SK-N-SH (cell line): Measurements from ENCODE around the gene TICRR. TPM values are rescaled to one million over a fixed set of nuclear protein-coding genes. Genes with fewer than 3 reads are reported as not detected.

Experiments
- CTCF ChIA-PET: fragments of 300-600, 350-600 bp; formaldehyde crosslinking; extraction: SDS; loops from one replicate; lab custom pipeline; 2021; lab: Yijun Ruan, JAX
- POLR2A ChIA-PET: fragments of 350-600 bp; sonication (Branson Sonifier 250); formaldehyde crosslinking; extraction: SDS; loops from one replicate; lab custom pipeline; 2020; ENCODE audit warnings: antibody characterized with exemption, inconsistent platforms; lab: Yijun Ruan, JAX
- DNase-seq: peaks from one replicate; pipeline ENCODE4 v3.0.0; 2012
- H2AFZ ChIP-seq: fragments of 200-600 bp; sonication (generic); 2 replicates; pipeline ENCODE4 v1.8.1; 2016; ENCODE audit warnings: antibody characterized with exemption, mild to moderate bottlenecking, low read depth
- H3F3A ChIP-seq: fragments of 200-600 bp; sonication (generic); replicated peaks from 2 replicates; pipeline ENCODE3; 2016; ENCODE audit warnings: antibody characterized with exemption, mild to moderate bottlenecking; ENCODE audit not compliant: insufficient read depth
- H3K27ac ChIP-seq, 2 experiments: fragments of 200-500 bp in 1 of 2; fragments of 200-600 bp in 1 of 2; sonication (Bioruptor generic) in 1 of 2; sonication (generic), shearing (Covaris generic) in 1 of 2; 2 replicates each; pipeline versions ENCODE4 v1.5.1 to v1.6.1; 2014 to 2016; ENCODE audit warnings: low read depth in 2 of 2, inconsistent platforms in 1 of 2, low read length in 1 of 2, mild to moderate bottlenecking in 1 of 2, mixed read lengths in 1 of 2
- H3K27me3 ChIP-seq: fragments of 200-600 bp; sonication (generic), shearing (Covaris generic); 2 replicates; pipeline ENCODE4 v1.6.1; 2016; ENCODE audit warnings: mixed run types; ENCODE audit not compliant: insufficient read depth
- H3K36me3 ChIP-seq, 2 experiments: fragments of 200-500 bp in 1 of 2; fragments of 200-600 bp in 1 of 2; sonication (Bioruptor generic) in 1 of 2; sonication (generic) in 1 of 2; replicated peaks in 1 of 2; 2 replicates each; pipeline versions ENCODE3 to v1.5.1; 2014 to 2016; ENCODE audit warnings: low read length in 1 of 2, mild to moderate bottlenecking in 1 of 2; ENCODE audit not compliant: insufficient read depth in 2 of 2, control insufficient read depth in 1 of 2
- H3K4me1 ChIP-seq, 2 experiments: fragments of 200-500 bp in 1 of 2; fragments of 200-600 bp in 1 of 2; sonication (Bioruptor generic) in 1 of 2; sonication (generic), shearing (Covaris generic) in 1 of 2; 2 replicates each; pipeline versions ENCODE4 v1.5.1 to v1.6.1; 2014 to 2016; ENCODE audit warnings: low read depth in 1 of 2, low read length in 1 of 2, mixed run types in 1 of 2; ENCODE audit not compliant: insufficient read depth in 2 of 2, control insufficient read depth in 1 of 2
- H3K4me2 ChIP-seq: fragments of 200-600 bp; sonication (generic), shearing (Covaris generic); 2 replicates; pipeline ENCODE4 v1.6.1; 2017; ENCODE audit warnings: mixed run types
- H3K4me3 ChIP-seq, 2 experiments: fragments of 200-500 bp in 1 of 2; fragments of 200-600 bp in 1 of 2; sonication (Bioruptor generic) in 1 of 2; sonication (generic), shearing (Covaris generic) in 1 of 2; 2 replicates each; pipeline versions ENCODE4 v1.5.1 to v1.8.1; 2014 to 2016; ENCODE audit warnings: low read depth in 2 of 2, inconsistent platforms in 1 of 2, low read length in 1 of 2, mild to moderate bottlenecking in 1 of 2, mixed read lengths in 1 of 2, moderate library complexity in 1 of 2
- H3K79me2 ChIP-seq: fragments of 200-600 bp; sonication (generic); 2 replicates; pipeline ENCODE4 v1.8.1; 2017; ENCODE audit warnings: mild to moderate bottlenecking; ENCODE audit not compliant: insufficient read depth
- H3K9ac ChIP-seq: fragments of 200-600 bp; sonication (generic); 2 replicates; pipeline ENCODE4 v1.6.1; 2017; ENCODE audit warnings: mixed run types
- H3K9me2 ChIP-seq: fragments of 200-600 bp; sonication (generic); 2 replicates; pipeline ENCODE4 v1.6.1; 2017; ENCODE audit warnings: mixed run types
- H3K9me3 ChIP-seq: fragments of 200-600 bp; sonication (generic); 2 replicates; pipeline ENCODE4 v1.6.1; 2017; ENCODE audit warnings: mixed run types, mild to moderate bottlenecking, moderate library complexity
- H4K20me1 ChIP-seq: fragments of 200-600 bp; sonication (generic); 2 replicates; pipeline ENCODE4 v1.6.1; 2017; ENCODE audit warnings: mild to moderate bottlenecking, mixed run types; ENCODE audit not compliant: insufficient read depth
- FOSL2 ChIP-seq: IDR thresholded peaks from 2 replicates; pipeline ENCODE4 v1.4.0; 2012; ENCODE audit warnings: low read depth, mild to moderate bottlenecking, moderate library complexity, borderline replicate concordance
- GABPA ChIP-seq: IDR thresholded peaks from 2 replicates; pipeline ENCODE4 v1.4.0; 2012; ENCODE audit warnings: low read depth, mild to moderate bottlenecking
- GATA2 ChIP-seq: sonication (generic); formaldehyde crosslinking; IDR thresholded peaks from 2 replicates; pipeline ENCODE4 v1.5.0; 2020; ENCODE audit warnings: mild to moderate bottlenecking, missing genetic modification reagents
- MEF2A ChIP-seq: IDR thresholded peaks from 2 replicates; pipeline ENCODE4 v1.4.0; 2012; ENCODE audit warnings: low read depth, borderline replicate concordance
- NFIC ChIP-seq: IDR thresholded peaks from 2 replicates; pipeline ENCODE4 v1.4.0; 2012; ENCODE audit warnings: borderline replicate concordance
- POLR2AphosphoS5 ChIP-seq: IDR thresholded peaks from 2 replicates; pipeline ENCODE4 v1.6.1; 2012; ENCODE audit warnings: low read depth, low read length
- SIN3A ChIP-seq: IDR thresholded peaks from 2 replicates; pipeline ENCODE4 v1.6.1; 2012; ENCODE audit warnings: low read depth, mild to moderate bottlenecking, low read length, moderate library complexity, borderline replicate concordance
- TEAD4 ChIP-seq: IDR thresholded peaks from 2 replicates; pipeline ENCODE4 v1.4.0; 2012; ENCODE audit warnings: mild to moderate bottlenecking, borderline replicate concordance; ENCODE audit not compliant: insufficient read depth
- WGBS: methylation state at CpG from one replicate; pipeline ENCODE4 v1.1.6; 2017; ENCODE audit warnings: low lambda C conversion rate; 5-methylcytosine and 5-hydroxymethylcytosine counted together
- polyA plus RNA-seq, 3 experiments: library from polyadenylated mRNA; depleted of rRNA; stranded (reverse); fragments of >200 nt; gene quantifications; 2 replicates each; pipeline ENCODE4 v1.2.3, GENCODE V29; 2012
- TF ChIP-seq, protein P1 (sequence below): IDR thresholded peaks from 2 replicates; pipeline ENCODE4 v1.4.0; 2012; ENCODE audit warnings: low read depth, borderline replicate concordance
- TF ChIP-seq, protein P2 (sequence below): IDR thresholded peaks from 2 replicates; pipeline ENCODE4 v1.4.0; 2012; ENCODE audit warnings: low read depth
- TF ChIP-seq, protein P3 (sequence below): fragments of 150-350 bp; IDR thresholded peaks from 2 replicates; pipeline ENCODE4 v1.6.1; 2016; ENCODE audit warnings: mild to moderate bottlenecking, low read depth, low read length
- TF ChIP-seq, protein P4 (sequence below): IDR thresholded peaks from 2 replicates; pipeline ENCODE4 v1.4.0; 2012; ENCODE audit warnings: low read depth, borderline replicate concordance

The TICRR gene
- polyA plus RNA-seq, 1 of the 3 experiments (the other 2 are of a cell fraction): 3.2 TPM

DNA sequence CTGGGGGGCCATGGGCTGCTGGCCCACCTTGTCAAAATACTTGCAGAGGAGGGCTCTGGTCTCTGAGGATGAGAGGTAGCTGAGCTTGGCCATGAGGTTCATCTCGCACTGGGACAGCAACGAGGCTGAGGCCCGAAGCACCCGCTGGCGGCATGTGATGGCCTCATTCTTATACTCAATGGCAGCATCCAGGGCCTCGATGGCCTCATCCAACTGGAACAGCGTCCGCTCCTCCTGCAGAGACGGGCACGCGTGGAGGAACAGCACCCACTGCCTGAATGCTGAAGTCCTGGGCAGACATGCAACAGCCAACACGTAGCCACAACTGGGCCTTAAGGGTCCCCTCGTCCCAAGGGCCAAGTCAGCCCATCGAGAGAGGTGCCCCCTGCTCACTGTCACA, 55.0 kb downstream of the TICRR start:
- no peaks in the 10 kb centered on the region for H3K79me2 ChIP-seq
- H4K20me1 ChIP-seq: no peaks in the 10 kb centered on the region
- no peaks in the 10 kb centered on the region for H3F3A ChIP-seq
- H2AFZ ChIP-seq: no peak overlapping the region
- H3K9me3 ChIP-seq: no peaks in the 10 kb centered on the region
- POLR2A ChIA-PET: no interaction called here
- H3K4me3 ChIP-seq: no peak overlapping the region
- WGBS: 93% methylated on average over 10 of the region's 14 CpGs
- H3K9me2 ChIP-seq: no peaks in the 10 kb centered on the region
- peaks cover 31 to 75% of the 10 kb centered on the region in 2 experiments for H3K36me3 ChIP-seq
- H3K4me1 ChIP-seq: no peaks in the 10 kb centered on the region
- no peak for DNase-seq
- TF ChIP-seq, protein P1, sequence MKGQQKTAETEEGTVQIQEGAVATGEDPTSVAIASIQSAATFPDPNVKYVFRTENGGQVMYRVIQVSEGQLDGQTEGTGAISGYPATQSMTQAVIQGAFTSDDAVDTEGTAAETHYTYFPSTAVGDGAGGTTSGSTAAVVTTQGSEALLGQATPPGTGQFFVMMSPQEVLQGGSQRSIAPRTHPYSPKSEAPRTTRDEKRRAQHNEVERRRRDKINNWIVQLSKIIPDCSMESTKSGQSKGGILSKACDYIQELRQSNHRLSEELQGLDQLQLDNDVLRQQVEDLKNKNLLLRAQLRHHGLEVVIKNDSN: no peak
- TF ChIP-seq POLR2AphosphoS5 (no peak), MEF2A (no peak), SIN3A (no peak), TEAD4 (no peak), FOSL2 (no peak)
- TF ChIP-seq, protein P2, sequence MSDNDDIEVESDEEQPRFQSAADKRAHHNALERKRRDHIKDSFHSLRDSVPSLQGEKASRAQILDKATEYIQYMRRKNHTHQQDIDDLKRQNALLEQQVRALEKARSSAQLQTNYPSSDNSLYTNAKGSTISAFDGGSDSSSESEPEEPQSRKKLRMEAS: no peak
- TF ChIP-seq, protein P3, sequence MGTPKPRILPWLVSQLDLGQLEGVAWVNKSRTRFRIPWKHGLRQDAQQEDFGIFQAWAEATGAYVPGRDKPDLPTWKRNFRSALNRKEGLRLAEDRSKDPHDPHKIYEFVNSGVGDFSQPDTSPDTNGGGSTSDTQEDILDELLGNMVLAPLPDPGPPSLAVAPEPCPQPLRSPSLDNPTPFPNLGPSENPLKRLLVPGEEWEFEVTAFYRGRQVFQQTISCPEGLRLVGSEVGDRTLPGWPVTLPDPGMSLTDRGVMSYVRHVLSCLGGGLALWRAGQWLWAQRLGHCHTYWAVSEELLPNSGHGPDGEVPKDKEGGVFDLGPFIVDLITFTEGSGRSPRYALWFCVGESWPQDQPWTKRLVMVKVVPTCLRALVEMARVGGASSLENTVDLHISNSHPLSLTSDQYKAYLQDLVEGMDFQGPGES: no peak
- TF ChIP-seq, protein P4, sequence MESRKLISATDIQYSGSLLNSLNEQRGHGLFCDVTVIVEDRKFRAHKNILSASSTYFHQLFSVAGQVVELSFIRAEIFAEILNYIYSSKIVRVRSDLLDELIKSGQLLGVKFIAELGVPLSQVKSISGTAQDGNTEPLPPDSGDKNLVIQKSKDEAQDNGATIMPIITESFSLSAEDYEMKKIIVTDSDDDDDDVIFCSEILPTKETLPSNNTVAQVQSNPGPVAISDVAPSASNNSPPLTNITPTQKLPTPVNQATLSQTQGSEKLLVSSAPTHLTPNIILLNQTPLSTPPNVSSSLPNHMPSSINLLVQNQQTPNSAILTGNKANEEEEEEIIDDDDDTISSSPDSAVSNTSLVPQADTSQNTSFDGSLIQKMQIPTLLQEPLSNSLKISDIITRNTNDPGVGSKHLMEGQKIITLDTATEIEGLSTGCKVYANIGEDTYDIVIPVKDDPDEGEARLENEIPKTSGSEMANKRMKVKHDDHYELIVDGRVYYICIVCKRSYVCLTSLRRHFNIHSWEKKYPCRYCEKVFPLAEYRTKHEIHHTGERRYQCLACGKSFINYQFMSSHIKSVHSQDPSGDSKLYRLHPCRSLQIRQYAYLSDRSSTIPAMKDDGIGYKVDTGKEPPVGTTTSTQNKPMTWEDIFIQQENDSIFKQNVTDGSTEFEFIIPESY: no peak
- TF ChIP-seq, all 33 proteins: peak for 0
- CTCF ChIA-PET: interaction anchor here (5.5 kb wide), 1 partner anchor 16 kb away, joined by 27 read pairs; no protein-coding TSS in a partner anchor
- Histone ChIP-seq H3K27me3 (no peaks in the 10 kb centered on the region), H3K9ac (no peak overlapping the region), H3K27ac (no peak overlapping the region), H3K4me2 (no peak overlapping the region)

DNA sequence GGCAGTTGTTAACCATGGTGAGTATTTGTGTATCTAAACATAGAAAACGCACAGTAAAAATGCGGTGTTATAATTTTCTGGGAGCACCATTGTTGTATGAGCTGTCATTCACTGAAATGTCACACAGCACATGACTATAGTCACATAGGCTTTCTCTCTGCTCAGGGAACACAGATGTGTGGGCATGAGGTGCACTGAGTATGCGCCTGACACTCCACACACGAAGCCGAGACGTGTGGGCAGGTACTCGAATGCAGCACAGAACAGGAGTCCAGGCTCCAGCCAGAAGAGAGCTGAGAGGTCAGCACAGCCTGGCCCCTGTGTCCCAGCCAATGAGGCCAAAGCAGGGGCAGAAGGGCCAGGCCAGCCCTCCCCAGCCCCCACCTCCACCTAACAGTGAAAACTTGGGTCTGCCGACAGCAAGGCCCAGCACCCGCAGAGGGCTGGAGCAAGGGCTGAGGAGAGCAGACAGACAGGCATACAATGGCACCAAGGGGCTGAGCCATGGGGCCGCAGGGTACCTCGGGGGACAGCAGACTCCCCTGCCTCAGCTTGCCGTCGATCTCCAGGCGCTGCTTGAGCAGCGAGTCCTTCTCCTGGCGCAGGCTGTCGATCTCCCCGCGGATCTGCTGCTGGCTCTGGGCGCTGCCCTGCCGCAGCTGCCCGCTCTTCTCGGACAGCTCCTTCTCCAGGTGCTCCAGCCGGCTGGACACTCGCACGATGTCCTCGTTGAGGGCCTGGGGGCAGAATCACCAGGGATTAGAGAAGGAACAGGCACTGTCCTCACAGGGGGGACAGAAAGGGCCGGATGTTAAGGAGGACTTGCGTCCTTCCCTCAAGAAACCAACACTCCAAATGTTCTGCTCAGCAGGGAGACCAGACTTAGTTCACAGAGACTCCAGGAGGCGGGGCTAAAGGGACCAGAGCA, 56.0 kb downstream of the TICRR start:
- ChIA-PET POLR2A (no interaction called here), CTCF (interaction anchor here (5.5 kb wide), 1 partner anchor 15 kb away, joined by 27 read pairs; no protein-coding TSS in a partner anchor)
- Histone ChIP-seq H3K9ac (no peak overlapping the region), H3K27ac (no peak overlapping the region; a peak in 1 of 4 replicates), H3K4me3 (no peak overlapping the region), H3K27me3 (no peaks in the 10 kb centered on the region), H3K4me1 (no peaks in the 10 kb centered on the region), H3K9me3 (no peaks in the 10 kb centered on the region), H3K36me3 (peaks cover 31 to 65% of the 10 kb centered on the region in 2 experiments), H2AFZ (no peak overlapping the region), H3F3A (no peaks in the 10 kb centered on the region), H4K20me1 (no peaks in the 10 kb centered on the region), H3K9me2 (no peaks in the 10 kb centered on the region), H3K4me2 (no peak overlapping the region), H3K79me2 (no peaks in the 10 kb centered on the region)
- peak; percentile 20 for DNase-seq
- 93% methylated on average over 23 of the region's 30 CpGs for WGBS
- TF ChIP-seq POLR2AphosphoS5 (no peak), NFIC (no peak), GABPA (no peak), GATA2 (no peak), MEF2A (no peak)
- TF ChIP-seq, protein P2: no peak
- TF ChIP-seq, protein P1: no peak
